Measurements from ENCODE around the gene MEF2C. TPM values are rescaled to one million over a fixed set of nuclear protein-coding genes. Genes with fewer than 3 reads are reported as not detected.

MEF2C gene
- total RNA-seq, 1 donor, result 98.0 TPM

- DNase-seq (ENCODE audit: low read depth in 2 of 3, low spot score in 2 of 3), result peak in 1 of 3 donors; percentile 12
Observed at GRCh38 chr5:88770276-88771257, 112.4 kb downstream of the MEF2C start.

GRCh38 chr5:88769165-88769564 is 113.8 kb downstream of the MEF2C start:
- no peak for DNase-seq (ENCODE audit: low read depth in 2 of 3, low spot score in 2 of 3)

- DNase-seq (ENCODE audit: low read depth in 2 of 3, low spot score in 2 of 3), result no peak
Observed at GRCh38 chr5:88768411-88768810, 114.6 kb downstream of the MEF2C start.

GRCh38 chr5:88765798-88766197 is 117.2 kb downstream of the MEF2C start:
- no peak for DNase-seq (ENCODE audit: low read depth in 2 of 3, low spot score in 2 of 3)

GRCh38 chr5:88765171-88765570 is 117.8 kb downstream of the MEF2C start:
- DNase-seq (ENCODE audit: low read depth in 2 of 3, low spot score in 2 of 3), result no peak

- DNase-seq (ENCODE audit: low read depth in 2 of 3, low spot score in 2 of 3), result no peak
Observed at GRCh38 chr5:88761939-88762338, 121.0 kb downstream of the MEF2C start.

- DNase-seq (ENCODE audit: low read depth in 2 of 3, low spot score in 2 of 3), result peak in 1 of 3 donors; percentile 25
Observed at GRCh38 chr5:88761269-88761850, 121.6 kb downstream of the MEF2C start.

GRCh38 chr5:88760527-88760926 is 122.5 kb downstream of the MEF2C start:
- DNase-seq (ENCODE audit: low read depth in 2 of 3, low spot score in 2 of 3), result no peak

- no peak for DNase-seq (ENCODE audit: low read depth in 2 of 3, low spot score in 2 of 3)
Observed at GRCh38 chr5:88758591-88758990, 124.4 kb downstream of the MEF2C start.

- DNase-seq (ENCODE audit: low read depth in 2 of 3, low spot score in 2 of 3), result no peak
Observed at GRCh38 chr5:88758184-88758583, 124.8 kb downstream of the MEF2C start.

- DNase-seq (ENCODE audit: low read depth in 2 of 3, low spot score in 2 of 3), result no peak
Observed at GRCh38 chr5:88756953-88757352, 126.0 kb downstream of the MEF2C start.

GRCh38 chr5:88748666-88749065 is 134.3 kb downstream of the MEF2C start:
- DNase-seq (ENCODE audit: low read depth in 2 of 3, low spot score in 2 of 3), result no peak

- DNase-seq (ENCODE audit: low read depth in 2 of 3, low spot score in 2 of 3), result no peak
Observed at GRCh38 chr5:88746438-88746882, 136.5 kb downstream of the MEF2C start.

- no peak for DNase-seq (ENCODE audit: low read depth in 2 of 3, low spot score in 2 of 3)
Observed at GRCh38 chr5:88745093-88745696, 137.8 kb downstream of the MEF2C start.

- peak in 2 of 3 donors; percentile 24 to 31 for DNase-seq (ENCODE audit: low read depth in 2 of 3, low spot score in 2 of 3)
Observed at GRCh38 chr5:88743231-88743834, 139.7 kb downstream of the MEF2C start.

- DNase-seq (ENCODE audit: low read depth in 2 of 3, low spot score in 2 of 3), result no peak
Observed at GRCh38 chr5:88741964-88742363, 141.0 kb downstream of the MEF2C start.

- no peak for DNase-seq (ENCODE audit: low read depth in 2 of 3, low spot score in 2 of 3)
Observed at GRCh38 chr5:88740604-88741185, 142.3 kb downstream of the MEF2C start.

GRCh38 chr5:88736494-88736893 is 146.5 kb downstream of the MEF2C start:
- DNase-seq (ENCODE audit: low read depth in 2 of 3, low spot score in 2 of 3), result no peak

GRCh38 chr5:88734983-88735382 is 148.0 kb downstream of the MEF2C start:
- no peak for DNase-seq (ENCODE audit: low read depth in 2 of 3, low spot score in 2 of 3)

GRCh38 chr5:88734191-88734640 is 148.8 kb downstream of the MEF2C start:
- peak in 2 of 3 donors; percentile 88 to 94 for DNase-seq (ENCODE audit: low read depth in 2 of 3, low spot score in 2 of 3)

GRCh38 chr5:88732862-88733261 is 150.1 kb downstream of the MEF2C start:
- DNase-seq (ENCODE audit: low read depth in 2 of 3, low spot score in 2 of 3), result no peak

Measured in hematopoietic multipotent progenitor cell (in vitro differentiated cells).